Adipocyte (in vitro differentiated cells): ENCODE measurements around the gene CRACDL.

Source experiments
- DNase-seq: peaks from one replicate; pipeline ENCODE4 v3.0.0-alpha.2; 2015; ENCODE audit warnings: low read depth
- H3K27me3 ChIP-seq: replicated peaks from 2 replicates; pipeline ENCODE4 v1.7.0; 2013; ENCODE audit warnings: mild to moderate bottlenecking, low read length, moderate library complexity; ENCODE audit not compliant: control insufficient read depth, insufficient read depth
- H3K36me3 ChIP-seq: 2 replicates; pipeline ENCODE4 v1.7.0; 2013; ENCODE audit warnings: low read length, mild to moderate bottlenecking, moderate library complexity; ENCODE audit not compliant: control insufficient read depth, insufficient read depth, severe bottlenecking
- H3K4me1 ChIP-seq: 2 replicates; pipeline ENCODE4 v1.7.0; 2013; ENCODE audit warnings: mild to moderate bottlenecking, low read length, moderate library complexity; ENCODE audit not compliant: control insufficient read depth, insufficient read depth
- H3K4me3 ChIP-seq: 2 replicates; pipeline ENCODE4 v1.7.0; 2013; ENCODE audit warnings: mild to moderate bottlenecking, low read length, moderate library complexity
- H3K9ac ChIP-seq: 2 replicates; pipeline ENCODE4 v1.7.0; 2013; ENCODE audit warnings: mild to moderate bottlenecking, low read length, moderate library complexity
- H3K9me3 ChIP-seq: 2 replicates; pipeline ENCODE4 v1.7.0; 2013; ENCODE audit warnings: mild to moderate bottlenecking, low read length, moderate library complexity; ENCODE audit not compliant: control insufficient read depth

Gene CRACDL

GRCh38 chr2:98911376-98912154 lies 24.5 kb downstream of the CRACDL start:
- no peak overlapping the region for H3K9ac ChIP-seq
- no peak overlapping the region for H3K4me3 ChIP-seq
- DNase-seq: peak; percentile 33
- H3K4me1 ChIP-seq: peaks cover 46% of the 10 kb centered on the region
- peaks cover 5% of the 10 kb centered on the region for H3K27me3 ChIP-seq
- H3K9me3 ChIP-seq: no peaks in the 10 kb centered on the region
- no peaks in the 10 kb centered on the region for H3K36me3 ChIP-seq

- no peak overlapping the region for H3K9ac ChIP-seq
- DNase-seq: no peak
Measured at GRCh38 chr2:98911126-98911375, 25.0 kb downstream of the CRACDL start.

DNA sequence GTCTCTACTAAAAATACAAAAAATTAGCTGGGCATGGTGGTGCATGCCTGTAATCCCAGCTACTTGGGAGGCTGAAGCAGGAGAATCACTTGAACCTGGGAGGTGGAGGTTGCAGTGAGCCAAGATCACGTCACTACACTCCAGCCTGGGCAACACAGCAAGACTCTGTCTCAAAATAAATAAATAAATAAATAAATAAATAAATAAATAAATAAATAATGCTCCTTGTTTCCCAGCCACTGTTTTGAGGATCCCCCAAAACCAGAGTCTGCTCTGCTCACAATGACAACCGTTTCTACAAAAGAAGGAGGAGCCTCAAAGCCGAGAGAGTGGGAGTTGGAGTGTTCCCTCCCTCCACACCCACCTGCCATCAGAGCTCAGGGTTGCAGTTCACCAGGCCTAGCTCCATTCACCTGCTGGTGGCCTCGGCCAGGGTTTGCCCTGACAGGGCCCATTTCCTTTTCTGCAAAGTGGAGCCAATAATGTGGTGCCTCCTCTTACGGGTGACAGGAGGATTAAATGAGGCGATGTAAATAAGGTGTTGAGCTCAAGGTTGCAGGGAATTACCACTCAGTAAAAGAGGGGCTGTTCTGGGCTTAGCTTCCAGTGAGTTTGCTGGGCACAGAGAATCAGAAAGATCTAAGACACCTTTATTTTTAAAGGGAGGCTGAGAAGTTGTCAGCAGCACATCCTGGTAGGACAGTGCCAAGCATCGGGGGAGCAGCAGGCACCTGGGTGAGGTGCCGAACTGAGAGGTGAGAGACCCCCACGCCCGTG lies 25.5 kb downstream of the CRACDL start:
- no peak for DNase-seq
- H3K36me3 ChIP-seq: no peaks in the 10 kb centered on the region
- H3K9me3 ChIP-seq: no peaks in the 10 kb centered on the region
- H3K9ac ChIP-seq: no peak overlapping the region
- peaks cover 36% of the 10 kb centered on the region for H3K4me1 ChIP-seq
- H3K27me3 ChIP-seq: peaks cover 5% of the 10 kb centered on the region
- no peak overlapping the region for H3K4me3 ChIP-seq

More at GRCh38 chr2:98911126-98911375, 25.0 kb downstream of the CRACDL start:
- Histone ChIP-seq H3K9me3 (no peaks in the 10 kb centered on the region), H3K27me3 (peaks cover 5% of the 10 kb centered on the region), H3K4me1 (peaks cover 41% of the 10 kb centered on the region), H3K36me3 (no peaks in the 10 kb centered on the region), H3K4me3 (no peak overlapping the region)

- Histone ChIP-seq H3K27me3 (peaks cover 5% of the 10 kb centered on the region), H3K9ac (no peak overlapping the region), H3K4me1 (peaks cover 36% of the 10 kb centered on the region), H3K36me3 (no peaks in the 10 kb centered on the region), H3K4me3 (no peak overlapping the region), H3K9me3 (no peaks in the 10 kb centered on the region)
- peak; percentile 82 for DNase-seq
Measured at GRCh38 chr2:98909317-98910211, 26.5 kb downstream of the CRACDL start.

DNA sequence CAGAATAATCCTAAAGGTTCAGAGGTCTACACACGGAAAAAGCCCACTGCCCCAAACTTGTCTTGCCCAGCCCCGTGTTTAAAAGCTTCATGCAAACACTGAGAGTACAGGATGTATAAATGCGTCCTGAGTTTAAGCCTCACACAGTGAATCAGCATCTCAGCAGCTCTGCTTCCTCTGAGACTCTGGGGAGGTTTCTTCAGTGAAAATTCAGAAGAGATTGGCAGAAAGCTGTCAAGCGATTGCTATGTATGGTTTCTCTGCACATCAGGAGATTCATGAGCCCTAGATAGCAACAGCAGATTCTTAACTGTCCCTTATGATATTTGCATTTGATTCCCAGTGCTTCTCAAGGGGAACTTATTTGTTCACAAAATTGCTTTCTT lies 27.1 kb downstream of the CRACDL start:
- Histone ChIP-seq H3K9ac (no peak overlapping the region), H3K4me3 (no peak overlapping the region), H3K4me1 (peaks cover 36% of the 10 kb centered on the region), H3K27me3 (peaks cover 6% of the 10 kb centered on the region), H3K9me3 (no peaks in the 10 kb centered on the region), H3K36me3 (no peaks in the 10 kb centered on the region)
- peak; percentile 55 for DNase-seq

- Histone ChIP-seq H3K4me3 (no peak overlapping the region), H3K9me3 (no peaks in the 10 kb centered on the region), H3K4me1 (peaks cover 36% of the 10 kb centered on the region), H3K27me3 (peaks cover 10% of the 10 kb centered on the region), H3K36me3 (no peaks in the 10 kb centered on the region), H3K9ac (no peak overlapping the region)
- peak; percentile 20 for DNase-seq
Measured at GRCh38 chr2:98907966-98908905, 27.8 kb downstream of the CRACDL start.

GRCh38 chr2:98907385-98907784 lies 28.6 kb downstream of the CRACDL start:
- no peak for DNase-seq
- no peak overlapping the region for H3K9ac ChIP-seq
- H3K27me3 ChIP-seq: peaks cover 15% of the 10 kb centered on the region

GRCh38 chr2:98903767-98904485 lies 32.1 kb downstream of the CRACDL start:
- Histone ChIP-seq H3K27me3 (peaks cover 26% of the 10 kb centered on the region), H3K4me3 (no peak overlapping the region), H3K36me3 (no peaks in the 10 kb centered on the region), H3K9me3 (no peaks in the 10 kb centered on the region), H3K9ac (no peak overlapping the region), H3K4me1 (peaks cover 7% of the 10 kb centered on the region)
- no peak for DNase-seq

More at GRCh38 chr2:98907385-98907784, 28.6 kb downstream of the CRACDL start:
- Histone ChIP-seq H3K4me1 (peaks cover 29% of the 10 kb centered on the region), H3K9me3 (no peaks in the 10 kb centered on the region), H3K36me3 (no peaks in the 10 kb centered on the region), H3K4me3 (no peak overlapping the region)

DNA sequence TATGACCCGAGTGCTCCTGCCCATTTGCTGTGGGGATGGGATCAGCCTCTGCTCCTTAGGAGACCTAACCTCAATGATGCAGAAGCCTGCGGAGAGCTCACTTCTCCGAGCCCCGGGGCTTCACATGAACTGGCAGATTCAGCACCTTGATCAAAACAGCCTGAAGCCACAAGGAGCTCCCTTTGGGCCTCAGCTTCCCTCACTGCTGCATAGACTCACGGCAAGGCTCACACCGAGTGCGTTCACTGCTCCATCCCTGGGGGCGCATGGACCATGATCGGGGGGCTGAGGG lies 33.0 kb downstream of the CRACDL start:
- Histone ChIP-seq H3K36me3 (no peaks in the 10 kb centered on the region), H3K4me1 (no peaks in the 10 kb centered on the region), H3K27me3 (peaks cover 26% of the 10 kb centered on the region), H3K4me3 (no peak overlapping the region), H3K9me3 (no peaks in the 10 kb centered on the region), H3K9ac (no peak overlapping the region)
- no peak for DNase-seq
